ENCODE measurements around the gene PRKAG2. TPM values are rescaled to one million over a fixed set of nuclear protein-coding genes. Genes with fewer than 3 reads are reported as not detected.

The PRKAG2 gene
- total and polyA plus RNA-seq, 4 donors: 3.6 to 25.1 (median 16.8) TPM

GRCh38 chr7:151663382-151664100 is 213.4 kb downstream of the PRKAG2 start:
- H3K4me3 ChIP-seq (ENCODE audit: low read depth in 1 of 3, low read length in 3 of 3): no peak overlapping the region
- no peak for DNase-seq (ENCODE audit: low spot score)
- TF ChIP-seq SP1 (IDR thresholded peaks at IDR 0.05) (no peak), ZBTB33 (IDR thresholded peaks at IDR 0.05) (no peak), HNF4G (IDR thresholded peaks at IDR 0.05) (no peak)
- no peak overlapping the region for H3K9ac ChIP-seq (ENCODE audit: low read depth in 1 of 2, low read length in 2 of 2)
- peaks cover 0 to 15% (median 10%) of the 10 kb centered on the region in 4 donors for H3K36me3 ChIP-seq (ENCODE audit: control insufficient read depth in 4 of 4, insufficient read depth in 3 of 4, low read depth in 1 of 4, low read length in 3 of 4)
- no peak overlapping the region for H3K27ac ChIP-seq (ENCODE audit: low read depth in 1 of 2, low read length in 2 of 2)
- no peaks in the 10 kb centered on the region for H3K4me1 ChIP-seq (ENCODE audit: control insufficient read depth in 4 of 4, insufficient read depth in 4 of 4, low read length in 3 of 4)
- no peaks in the 10 kb centered on the region for H3K27me3 ChIP-seq (ENCODE audit: control insufficient read depth in 4 of 4, insufficient read depth in 4 of 4, low read length in 3 of 4)
- H3K9me3 ChIP-seq (ENCODE audit: control insufficient read depth in 4 of 4, low read length in 3 of 4): no peaks in the 10 kb centered on the region
- 93% methylated on average over 13 of the region's 13 CpGs for WGBS

GRCh38 chr7:151662251-151662826 is 214.6 kb downstream of the PRKAG2 start:
- Histone ChIP-seq H3K27me3 (ENCODE audit: control insufficient read depth in 4 of 4, insufficient read depth in 4 of 4, low read length in 3 of 4) (no peaks in the 10 kb centered on the region), H3K4me3 (ENCODE audit: low read depth in 1 of 3, low read length in 3 of 3) (no peak overlapping the region), H3K9me3 (ENCODE audit: control insufficient read depth in 4 of 4, low read length in 3 of 4) (no peaks in the 10 kb centered on the region), H3K4me1 (ENCODE audit: control insufficient read depth in 4 of 4, insufficient read depth in 4 of 4, low read length in 3 of 4) (no peaks in the 10 kb centered on the region), H3K27ac (ENCODE audit: low read depth in 1 of 2, low read length in 2 of 2) (no peak overlapping the region), H3K9ac (ENCODE audit: low read depth in 1 of 2, low read length in 2 of 2) (no peak overlapping the region), H3K36me3 (ENCODE audit: control insufficient read depth in 4 of 4, insufficient read depth in 3 of 4, low read depth in 1 of 4, low read length in 3 of 4) (peaks cover 0 to 8% (median 3%) of the 10 kb centered on the region in 4 donors)
- DNase-seq (ENCODE audit: low spot score): no peak
- WGBS: 93% methylated on average over 7 of the region's 7 CpGs
- TF ChIP-seq HNF4A (conservative IDR thresholded peaks at IDR 0.05) (no peak), YY1 (IDR thresholded peaks at IDR 0.05) (no peak), ATF3 (IDR thresholded peaks at IDR 0.05) (no peak), TAF1 (conservative IDR thresholded peaks at IDR 0.05) (no peak), REST (IDR thresholded peaks at IDR 0.05) (no peak), NR2F2 (IDR thresholded peaks at IDR 0.05) (no peak), GABPA (IDR thresholded peaks at IDR 0.05 in 1 of 2, conservative IDR thresholded peaks at IDR 0.05 in 1 of 2) (no peak), CTCF (IDR thresholded peaks at IDR 0.05; ENCODE audit: low read depth, low read length, missing input control) (no peak), JUND (IDR thresholded peaks at IDR 0.05) (no peak), EGR1 (IDR thresholded peaks at IDR 0.05; ENCODE audit: low read depth in 2 of 2) (no peak), FOXA2 (IDR thresholded peaks at IDR 0.05) (no peak)
